Measurements from ENCODE around the gene VCX2. TPM values are rescaled to one million over a fixed set of nuclear protein-coding genes. Genes with fewer than 3 reads are reported as not detected.

VCX2 gene
- total and polyA plus RNA-seq, 9 of the 15 experiments (the other 6 are each of a cell fraction or from before 2014, with no cell fraction given), result not detected

DNA sequence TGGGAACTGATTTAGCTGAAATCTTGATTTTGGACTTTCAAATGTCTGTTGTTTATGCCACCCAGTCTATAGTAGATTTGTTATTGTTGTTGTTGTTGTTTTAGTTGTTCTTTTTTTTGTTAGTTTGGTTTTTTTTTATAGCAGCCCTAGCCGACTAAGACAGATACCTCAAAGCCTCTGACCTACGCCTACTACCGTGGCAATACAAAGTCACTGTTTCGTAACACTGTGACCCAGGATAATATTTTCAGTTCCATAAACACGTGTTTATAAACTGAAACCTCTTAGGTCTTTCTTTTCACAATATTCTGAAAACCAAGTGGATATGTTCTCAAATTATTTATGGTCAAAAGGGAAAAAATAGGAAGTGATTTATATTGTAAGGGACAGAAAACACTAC lies 32.8 kb downstream of the VCX2 start:
- Histone ChIP-seq H3K4me3 (no peak overlapping the region), H3K9me1 (ENCODE audit: control insufficient read depth, insufficient read depth, low read length) (no peaks in the 10 kb centered on the region), H4K20me1 (replicated peaks; ENCODE audit: control insufficient read depth, insufficient read depth, low read length) (no peaks in the 10 kb centered on the region), H2AFZ (ENCODE audit: low read depth, low read length) (no peak overlapping the region), H3K4me1 (replicated peaks in 1 of 2; ENCODE audit: control insufficient read depth in 2 of 2, insufficient read depth in 2 of 2, low read length in 2 of 2) (no peaks in the 10 kb centered on the region), H3K36me3 (ENCODE audit: control insufficient read depth, insufficient read depth, low read length) (no peaks in the 10 kb centered on the region), H3K79me2 (ENCODE audit: control insufficient read depth, insufficient read depth, low read length) (no peaks in the 10 kb centered on the region), H3K9ac (ENCODE audit: insufficient read depth in 1 of 2, low read depth in 2 of 2, low read length in 2 of 2) (no peak overlapping the region), H3K27me3 (ENCODE audit: control insufficient read depth in 2 of 2, insufficient read depth in 2 of 2, low read length in 2 of 2) (no peaks in the 10 kb centered on the region), H3K27ac (ENCODE audit: extremely low read depth, low read depth, low read length) (no peak overlapping the region), H3K4me2 (ENCODE audit: insufficient read depth, low read length) (no peak overlapping the region), H3K9me3 (replicated peaks; ENCODE audit: control insufficient read depth, insufficient read depth, low read depth, low read length) (no peaks in the 10 kb centered on the region)
- CTCF ChIA-PET (ENCODE audit: low intra/inter-chr PET ratio), result no interaction called here
- FAIRE-seq (no peak), DNase-seq (ENCODE audit: extremely low read depth in 1 of 4, low spot score in 3 of 4) (no peak), ATAC-seq (no peak)
- no peak for TF ChIP-seq ZNF780A (CRISPR knock-in tag; IDR thresholded peaks at IDR 0.05)
- no peak for TF ChIP-seq CREB1 (IDR thresholded peaks at IDR 0.05)
- no peak for TF ChIP-seq CREB1 (CRISPR knock-in tag; IDR thresholded peaks at IDR 0.05)
- no peak for TF ChIP-seq SPI1 (IDR thresholded peaks at IDR 0.05; ENCODE audit: borderline replicate concordance, low read depth, low read length)
- TF ChIP-seq JUNB (CRISPR knock-in tag; conservative IDR thresholded peaks at IDR 0.05), result no peak
- no peak for TF ChIP-seq PML (IDR thresholded peaks at IDR 0.05; ENCODE audit: low read length)
- no peak for TF ChIP-seq NFATC3 (IDR thresholded peaks at IDR 0.05)
- BruUV-seq (replicated peaks), result no TSS peak
- POLR2A ChIA-PET, result no interaction called here
- in situ Hi-C loops (cut with MboI) (no loop called here), intact Hi-C loops (cut with micrococcal nuclease) (no loop called here)
- 5% methylated on average over 5 of the region's 5 CpGs for WGBS (ENCODE audit: insufficient coverage, low coverage, missing lambda C conversion rate)

DNA sequence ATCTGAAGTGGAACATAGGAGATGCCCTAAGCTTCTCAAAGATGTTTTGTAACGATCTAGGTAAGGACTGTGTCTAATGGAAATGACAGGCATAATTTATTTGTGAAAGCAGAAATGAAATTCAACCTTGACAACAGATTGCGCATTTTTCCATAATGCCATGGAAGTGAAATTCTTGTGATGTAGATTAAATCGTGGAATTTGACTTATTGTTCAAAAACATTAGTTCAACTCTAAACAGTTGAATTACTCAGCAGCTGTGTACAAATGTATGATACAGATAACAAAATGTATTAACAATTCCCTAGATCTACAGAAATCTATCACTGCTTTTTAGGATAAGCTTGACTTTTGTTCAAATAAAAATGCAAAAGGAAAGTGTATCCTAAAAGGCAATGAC lies 44.4 kb downstream of the VCX2 start:
- H3K27ac ChIP-seq (ENCODE audit: extremely low read depth, low read depth, low read length), result no peak overlapping the region
- H3K9ac ChIP-seq (ENCODE audit: insufficient read depth in 1 of 2, low read depth in 2 of 2, low read length in 2 of 2), result no peak overlapping the region
- no peaks in the 10 kb centered on the region for H3K36me3 ChIP-seq (ENCODE audit: control insufficient read depth, insufficient read depth, low read length)
- no peak for DNase-seq (ENCODE audit: extremely low read depth in 1 of 4, low spot score in 3 of 4)
- H2AFZ ChIP-seq (ENCODE audit: low read depth, low read length), result no peak overlapping the region
- H3K27me3 ChIP-seq (ENCODE audit: control insufficient read depth in 2 of 2, insufficient read depth in 2 of 2, low read length in 2 of 2), result no peaks in the 10 kb centered on the region
- no peak overlapping the region for H3K4me2 ChIP-seq (ENCODE audit: insufficient read depth, low read length)
- ChIA-PET CTCF (ENCODE audit: low intra/inter-chr PET ratio) (no interaction called here), POLR2A (no interaction called here)
- in situ Hi-C loops (cut with MboI), result no loop called here
- no peaks in the 10 kb centered on the region for H4K20me1 ChIP-seq (replicated peaks; ENCODE audit: control insufficient read depth, insufficient read depth, low read length)
- no peaks in the 10 kb centered on the region for H3K9me3 ChIP-seq (replicated peaks; ENCODE audit: control insufficient read depth, insufficient read depth, low read depth, low read length)
- no peaks in the 10 kb centered on the region for H3K4me1 ChIP-seq (replicated peaks in 1 of 2; ENCODE audit: control insufficient read depth in 2 of 2, insufficient read depth in 2 of 2, low read length in 2 of 2)
- no TSS peak for BruUV-seq (replicated peaks)
- TF ChIP-seq, protein P1, sequence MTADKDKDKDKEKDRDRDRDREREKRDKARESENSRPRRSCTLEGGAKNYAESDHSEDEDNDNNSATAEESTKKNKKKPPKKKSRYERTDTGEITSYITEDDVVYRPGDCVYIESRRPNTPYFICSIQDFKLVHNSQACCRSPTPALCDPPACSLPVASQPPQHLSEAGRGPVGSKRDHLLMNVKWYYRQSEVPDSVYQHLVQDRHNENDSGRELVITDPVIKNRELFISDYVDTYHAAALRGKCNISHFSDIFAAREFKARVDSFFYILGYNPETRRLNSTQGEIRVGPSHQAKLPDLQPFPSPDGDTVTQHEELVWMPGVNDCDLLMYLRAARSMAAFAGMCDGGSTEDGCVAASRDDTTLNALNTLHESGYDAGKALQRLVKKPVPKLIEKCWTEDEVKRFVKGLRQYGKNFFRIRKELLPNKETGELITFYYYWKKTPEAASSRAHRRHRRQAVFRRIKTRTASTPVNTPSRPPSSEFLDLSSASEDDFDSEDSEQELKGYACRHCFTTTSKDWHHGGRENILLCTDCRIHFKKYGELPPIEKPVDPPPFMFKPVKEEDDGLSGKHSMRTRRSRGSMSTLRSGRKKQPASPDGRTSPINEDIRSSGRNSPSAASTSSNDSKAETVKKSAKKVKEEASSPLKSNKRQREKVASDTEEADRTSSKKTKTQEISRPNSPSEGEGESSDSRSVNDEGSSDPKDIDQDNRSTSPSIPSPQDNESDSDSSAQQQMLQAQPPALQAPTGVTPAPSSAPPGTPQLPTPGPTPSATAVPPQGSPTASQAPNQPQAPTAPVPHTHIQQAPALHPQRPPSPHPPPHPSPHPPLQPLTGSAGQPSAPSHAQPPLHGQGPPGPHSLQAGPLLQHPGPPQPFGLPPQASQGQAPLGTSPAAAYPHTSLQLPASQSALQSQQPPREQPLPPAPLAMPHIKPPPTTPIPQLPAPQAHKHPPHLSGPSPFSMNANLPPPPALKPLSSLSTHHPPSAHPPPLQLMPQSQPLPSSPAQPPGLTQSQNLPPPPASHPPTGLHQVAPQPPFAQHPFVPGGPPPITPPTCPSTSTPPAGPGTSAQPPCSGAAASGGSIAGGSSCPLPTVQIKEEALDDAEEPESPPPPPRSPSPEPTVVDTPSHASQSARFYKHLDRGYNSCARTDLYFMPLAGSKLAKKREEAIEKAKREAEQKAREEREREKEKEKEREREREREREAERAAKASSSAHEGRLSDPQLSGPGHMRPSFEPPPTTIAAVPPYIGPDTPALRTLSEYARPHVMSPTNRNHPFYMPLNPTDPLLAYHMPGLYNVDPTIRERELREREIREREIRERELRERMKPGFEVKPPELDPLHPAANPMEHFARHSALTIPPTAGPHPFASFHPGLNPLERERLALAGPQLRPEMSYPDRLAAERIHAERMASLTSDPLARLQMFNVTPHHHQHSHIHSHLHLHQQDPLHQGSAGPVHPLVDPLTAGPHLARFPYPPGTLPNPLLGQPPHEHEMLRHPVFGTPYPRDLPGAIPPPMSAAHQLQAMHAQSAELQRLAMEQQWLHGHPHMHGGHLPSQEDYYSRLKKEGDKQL (CRISPR knock-in tag; IDR thresholded peaks at IDR 0.05; ENCODE audit: borderline replicate concordance), result no peak
- no peak for TF ChIP-seq CXXC5 (CRISPR knock-in tag; IDR thresholded peaks at IDR 0.05)
- no peak for TF ChIP-seq ZNF778 (CRISPR knock-in tag; IDR thresholded peaks at IDR 0.05)
- whole genome bisulfite sequencing (ENCODE audit: insufficient coverage, low coverage, missing lambda C conversion rate), result 0% methylated on average over 3 of the region's 3 CpGs
- FAIRE-seq, result no peak
- H3K4me3 ChIP-seq, result no peak overlapping the region
- intact Hi-C loops (cut with micrococcal nuclease), result no loop called here
- ATAC-seq, result no peak
- H3K9me1 ChIP-seq (ENCODE audit: control insufficient read depth, insufficient read depth, low read length), result no peaks in the 10 kb centered on the region
- no peaks in the 10 kb centered on the region for H3K79me2 ChIP-seq (ENCODE audit: control insufficient read depth, insufficient read depth, low read length)

All from K562 (cell line).